Fibroblast of the conjunctiva (primary cell): Measurements from ENCODE around the gene MAP9.
"Not testable (repeated sequence)": the region's sequence is repeated elsewhere in the genome, so short reads cannot be mapped to it uniquely, and the experiment has no call there.

Source experiments
- DNase-seq: peaks from one replicate; pipeline ENCODE4 v3.0.0-alpha.2; 2010; ENCODE audit warnings: low read depth

MAP9 gene

DNA sequence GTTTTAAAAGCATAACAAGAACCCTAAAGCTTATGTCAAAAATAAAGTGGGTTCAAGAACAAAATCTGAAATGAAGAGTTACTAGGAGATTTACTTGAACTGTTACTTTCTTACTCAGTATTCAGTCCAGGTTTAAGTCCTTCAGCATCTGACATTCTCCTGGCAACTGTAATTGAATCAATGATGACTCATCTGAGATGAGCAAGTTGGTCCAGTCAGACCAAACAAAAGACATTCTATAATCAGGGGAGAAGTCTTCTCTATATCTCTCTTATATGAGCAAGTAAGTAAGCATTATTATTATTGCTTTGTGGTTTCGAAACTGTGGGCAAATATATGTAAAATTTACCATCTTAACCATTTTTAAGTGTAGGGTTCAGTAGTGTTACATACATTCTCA is 34.6 kb downstream of the MAP9 start:
- peak; percentile 16 for DNase-seq

DNA sequence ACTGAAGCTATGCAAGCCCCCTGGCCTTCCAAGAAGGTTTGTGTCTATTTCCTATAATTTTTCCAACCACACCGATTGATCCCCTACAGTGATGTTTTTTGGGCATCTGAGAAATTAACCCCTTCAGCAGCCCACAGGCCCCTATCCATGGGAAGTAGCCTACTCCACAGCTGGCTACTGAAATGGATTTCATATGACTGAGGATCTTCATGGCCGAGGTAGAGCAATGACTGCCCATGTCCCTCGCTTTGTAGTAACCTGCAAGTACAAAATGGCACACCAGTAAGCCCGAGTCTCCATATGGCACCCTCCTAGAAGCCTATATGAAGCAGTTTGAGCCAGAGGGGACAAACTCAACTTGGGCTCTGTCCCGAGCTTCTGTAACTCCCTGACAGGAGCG is 36.8 kb downstream of the MAP9 start:
- DNase-seq, result no peak

- DNase-seq, result no peak
These were observed 37.2 kb downstream of the MAP9 start for GRCh38 chr4:155339588-155339987.

DNA sequence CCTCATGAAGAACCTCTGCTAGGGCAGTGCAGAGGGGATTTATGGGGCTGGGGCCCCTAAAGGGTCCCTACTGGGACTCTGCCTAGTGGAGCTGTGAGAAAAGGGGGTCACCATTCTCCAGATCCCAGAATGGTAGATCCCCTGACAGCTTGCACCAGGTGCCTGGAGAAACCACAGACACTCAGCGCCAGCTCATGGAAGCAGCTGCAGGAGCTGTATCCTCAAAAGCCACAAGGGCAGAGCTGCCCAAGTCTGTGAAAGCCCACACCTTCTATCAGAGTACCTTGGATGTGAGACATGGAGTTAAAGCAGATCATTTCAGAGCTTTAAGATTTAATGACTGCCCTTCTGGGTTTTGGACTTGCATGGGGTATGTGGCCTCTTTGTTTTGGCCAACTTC is 38.6 kb downstream of the MAP9 start:
- DNase-seq, result no peak

DNA sequence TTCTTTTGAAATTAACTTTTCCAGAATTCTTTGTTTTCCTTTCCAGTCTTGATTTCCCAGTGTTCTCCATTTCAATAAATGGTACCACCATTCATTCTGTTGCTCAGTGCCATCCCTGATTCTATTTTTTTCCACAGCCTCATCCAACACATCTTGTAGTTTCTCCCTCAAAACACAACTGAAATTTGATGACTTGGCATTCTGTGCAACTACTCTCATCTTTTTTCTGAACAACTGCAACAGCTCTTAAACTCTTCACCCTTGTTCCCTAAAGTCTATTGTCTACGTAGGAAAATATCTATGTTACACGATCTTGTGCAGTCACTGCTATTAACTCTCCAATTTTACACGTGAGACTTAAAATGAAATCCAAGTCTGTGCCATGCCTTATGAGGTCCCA is 40.5 kb downstream of the MAP9 start:
- DNase-seq, result no peak

DNA sequence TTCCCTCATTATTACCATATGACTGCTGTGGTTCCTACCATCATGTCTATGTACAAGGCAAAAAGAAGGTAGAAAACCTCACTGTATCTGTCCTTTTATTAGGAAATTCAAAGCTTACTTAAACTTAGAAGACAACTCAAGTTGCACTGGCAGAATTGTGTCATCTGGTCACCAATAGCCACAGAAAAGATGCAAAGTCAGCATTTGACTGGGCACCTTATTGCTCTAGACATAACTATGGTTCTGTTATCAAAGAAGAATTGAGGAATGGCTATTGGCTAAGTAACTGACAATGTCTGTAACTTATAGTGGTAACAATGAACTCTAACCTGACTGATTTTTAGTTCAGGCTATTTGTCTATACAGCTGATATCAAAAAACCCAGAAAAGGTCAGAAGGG is 45.3 kb downstream of the MAP9 start:
- no peak for DNase-seq

DNA sequence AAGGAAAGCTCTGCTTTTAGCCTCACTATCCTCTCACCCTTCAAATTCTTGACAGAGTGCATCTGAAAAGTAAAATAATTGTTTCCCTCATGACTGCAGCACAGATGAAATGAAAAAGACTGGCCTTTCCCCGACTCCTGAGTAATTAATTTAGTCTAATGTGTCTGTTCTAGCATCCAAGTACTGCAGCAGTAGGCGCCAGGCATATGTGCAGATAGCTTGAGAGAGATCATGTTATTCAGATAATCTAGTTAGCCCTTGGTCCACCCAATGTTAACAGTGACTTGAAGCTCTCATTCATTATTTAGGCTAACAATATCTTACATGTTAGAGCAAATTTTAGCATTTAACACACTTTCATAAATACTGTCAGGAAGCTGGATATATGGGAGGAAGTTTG is 54.0 kb downstream of the MAP9 start:
- DNase-seq, result no peak

- DNase-seq, result no peak
These were observed 55.8 kb downstream of the MAP9 start for GRCh38 chr4:155321006-155321405.

GRCh38 chr4:155319516-155319915 is 57.2 kb downstream of the MAP9 start:
- no peak for DNase-seq

DNA sequence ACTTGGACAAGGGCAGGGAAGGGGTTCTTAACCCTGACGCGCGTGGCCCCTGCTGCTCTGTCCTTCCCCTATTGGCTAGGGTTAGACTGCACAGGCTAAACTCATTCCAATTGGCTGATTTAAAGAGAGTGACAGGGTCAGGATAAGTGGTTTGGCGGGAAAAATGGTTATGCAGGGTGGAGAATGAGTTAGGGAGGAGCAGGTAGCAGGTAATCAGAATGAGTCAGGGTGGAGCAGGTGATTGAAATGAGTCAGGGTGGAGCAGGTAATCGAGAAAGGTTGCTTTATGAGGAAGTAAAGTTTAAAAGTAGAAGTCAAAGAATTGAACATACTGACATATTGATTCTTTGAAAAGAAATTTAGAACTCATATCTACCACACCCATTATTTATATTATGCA is 64.7 kb downstream of the MAP9 start:
- DNase-seq, result not testable (repeated sequence)

DNA sequence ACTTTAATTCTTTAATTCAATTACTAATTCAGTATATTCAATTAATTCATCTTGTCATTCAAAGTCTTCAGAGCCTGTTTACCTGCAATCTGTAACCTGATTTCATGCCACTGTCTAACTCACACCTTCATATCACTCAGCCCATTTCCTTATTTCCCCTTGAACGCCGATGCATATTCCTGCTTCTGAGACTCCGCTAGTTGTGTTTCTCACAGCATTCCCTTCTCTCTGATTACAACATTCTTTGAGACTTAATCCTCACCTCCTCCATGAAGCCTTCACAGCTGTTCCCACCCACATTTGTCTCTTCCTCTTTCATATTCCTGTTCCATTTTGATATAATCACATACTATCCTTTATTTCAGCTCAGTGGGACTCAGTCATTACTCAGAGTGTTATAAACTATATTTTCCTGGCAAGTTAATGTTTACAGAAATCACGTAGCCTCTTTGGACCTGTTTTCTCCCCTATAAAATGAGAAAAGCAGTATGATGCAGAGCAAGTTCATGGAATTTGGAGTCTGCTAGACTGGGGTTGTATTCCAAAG is 69.0 kb downstream of the MAP9 start:
- no peak for DNase-seq

DNA sequence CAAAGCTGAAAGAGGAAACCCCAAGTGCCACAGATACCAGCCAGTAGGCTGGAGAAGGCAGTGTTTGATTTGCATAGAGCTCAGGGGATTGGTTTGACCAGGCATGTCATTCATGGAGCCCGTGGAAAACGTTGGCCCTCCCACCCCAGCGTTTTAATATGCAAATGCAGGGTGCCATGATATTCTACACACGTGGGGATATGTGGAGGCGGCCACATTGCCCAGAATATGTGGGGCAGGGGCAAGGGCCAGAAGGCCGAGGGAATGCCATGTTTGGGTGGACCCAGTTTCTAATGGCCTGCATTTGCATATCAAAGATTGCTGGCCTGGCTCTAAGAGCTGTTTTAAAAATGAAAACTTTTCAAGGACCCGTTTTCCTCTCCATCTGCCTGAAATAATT is 71.1 kb downstream of the MAP9 start:
- no peak for DNase-seq

- no peak for DNase-seq
These were observed 72.4 kb downstream of the MAP9 start for GRCh38 chr4:155304375-155304774.

DNA sequence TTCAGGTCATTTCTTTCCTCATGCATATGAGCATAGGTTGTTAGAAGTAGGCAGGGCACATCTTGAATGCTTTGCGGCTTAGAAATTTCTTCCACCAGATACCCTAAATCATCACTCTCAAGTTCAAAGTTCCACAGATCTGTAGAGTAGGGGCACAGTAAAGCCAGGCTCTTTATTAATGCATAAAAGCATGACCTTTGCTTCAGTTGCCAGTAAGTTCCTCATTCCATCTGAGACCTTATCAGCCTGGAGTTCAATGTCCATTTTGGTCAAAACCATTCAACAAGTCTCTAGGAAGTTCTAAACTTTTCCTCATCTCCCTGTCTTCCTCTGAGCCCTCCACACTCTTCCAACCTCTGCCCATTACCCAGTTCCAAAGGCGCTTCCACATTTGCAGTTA is 77.7 kb downstream of the MAP9 start:
- DNase-seq, result no peak
